GM15510 (cell line): ENCODE results near the gene SLC22A3.

Experiments
- POLR2A ChIP-seq: IDR thresholded peaks from 3 replicates; pipeline ENCODE4 v1.6.1; 2011; ENCODE audit warnings: borderline replicate concordance; ENCODE audit not compliant: insufficient read length; ENCODE audit errors: extremely low read depth

Gene SLC22A3

DNA sequence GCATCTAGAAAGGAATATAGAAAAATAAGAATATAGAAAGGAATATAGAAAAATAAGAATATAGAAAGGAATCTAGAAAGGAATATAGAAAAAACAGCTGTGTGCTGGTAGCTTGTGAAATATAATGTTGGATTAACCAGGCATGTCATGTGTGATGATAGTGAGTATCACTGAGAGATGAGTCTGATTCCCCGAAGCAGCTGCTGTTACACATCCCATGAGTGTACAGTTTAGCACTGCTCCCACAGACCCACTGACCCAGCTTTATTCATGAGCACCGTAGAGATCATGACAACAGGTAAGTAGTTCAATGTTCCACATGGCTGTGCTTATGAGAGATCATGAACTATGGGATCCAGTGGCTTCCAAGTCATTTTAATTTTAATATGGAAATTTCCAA lies 64.8 kb downstream of the SLC22A3 start:
- no peak for TF ChIP-seq POLR2A

DNA sequence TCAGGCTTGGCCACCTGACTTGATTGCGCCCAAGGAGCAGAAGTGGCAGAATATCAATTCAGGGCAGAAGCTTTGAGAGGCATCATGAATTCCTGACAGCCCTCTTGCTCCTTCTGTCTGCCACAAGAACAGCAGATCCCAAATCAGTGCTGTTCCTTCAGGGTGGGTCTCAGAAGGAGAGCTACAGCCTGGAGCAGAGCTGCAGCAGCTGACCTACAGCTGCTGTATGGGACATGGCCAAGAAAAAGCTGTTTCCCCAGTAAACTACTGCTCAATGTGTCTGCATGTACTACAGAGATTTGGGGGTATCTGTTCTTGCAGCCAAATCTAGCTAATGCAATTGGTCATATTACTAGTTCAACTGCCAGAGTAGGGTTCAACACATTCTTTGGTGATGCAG lies 69.0 kb downstream of the SLC22A3 start:
- no peak for TF ChIP-seq POLR2A

DNA sequence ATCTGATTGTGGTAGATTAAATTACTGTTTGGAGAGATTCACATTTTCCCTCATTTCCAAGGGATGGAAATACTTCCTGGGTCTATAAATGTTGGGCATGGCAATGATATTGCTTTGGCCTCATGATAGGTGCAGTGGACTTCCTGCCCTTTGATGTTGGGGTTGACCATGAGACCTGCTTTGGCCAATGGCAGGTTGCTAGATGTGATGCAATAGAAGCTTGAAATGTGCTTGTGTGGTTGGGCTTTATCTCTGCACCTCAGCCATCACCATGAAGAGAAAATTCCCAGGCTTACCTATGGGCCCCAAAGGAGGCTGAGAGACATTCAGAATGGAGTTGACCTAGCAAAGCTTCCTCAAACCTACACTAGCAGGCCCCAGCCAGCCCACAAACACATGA lies 69.4 kb downstream of the SLC22A3 start:
- TF ChIP-seq POLR2A: no peak

DNA sequence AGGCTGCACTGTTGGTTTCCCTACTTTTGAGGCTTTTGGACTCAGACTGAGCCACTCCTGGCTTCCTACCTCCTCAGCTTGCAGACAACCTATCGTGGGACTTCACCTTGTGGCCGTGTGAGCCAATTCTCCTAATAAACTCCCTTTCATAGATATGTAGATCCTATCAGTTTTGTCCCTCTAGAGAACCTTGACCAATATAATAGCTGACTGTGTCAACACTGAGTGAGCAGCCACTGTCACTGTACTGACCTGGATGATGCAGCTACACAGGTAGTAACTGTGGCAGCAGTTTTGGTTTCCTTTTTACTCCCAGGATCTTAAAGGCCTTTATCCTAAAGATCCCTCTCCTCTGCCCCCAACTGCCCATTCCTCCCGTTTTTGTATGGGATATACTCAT lies 70.2 kb downstream of the SLC22A3 start:
- TF ChIP-seq POLR2A: no peak

DNA sequence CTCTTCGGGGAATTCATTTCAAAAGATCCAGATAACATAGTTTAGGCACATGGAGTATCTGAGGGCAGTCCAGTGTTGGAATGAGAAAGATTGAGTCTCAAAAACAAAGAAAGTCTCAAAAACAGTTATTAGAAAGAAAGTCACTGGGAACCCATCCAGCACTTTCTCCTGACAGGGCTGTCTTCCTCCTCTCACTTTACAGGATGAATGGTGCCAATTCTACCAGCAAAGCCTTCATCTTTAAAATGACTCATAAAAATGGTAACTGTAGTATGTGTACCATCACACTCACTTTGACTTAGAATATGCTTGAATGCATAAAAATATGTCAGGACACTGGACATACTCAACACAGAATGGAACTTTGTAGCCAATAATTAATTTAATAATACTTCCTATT lies 71.3 kb downstream of the SLC22A3 start:
- TF ChIP-seq POLR2A: no peak

DNA sequence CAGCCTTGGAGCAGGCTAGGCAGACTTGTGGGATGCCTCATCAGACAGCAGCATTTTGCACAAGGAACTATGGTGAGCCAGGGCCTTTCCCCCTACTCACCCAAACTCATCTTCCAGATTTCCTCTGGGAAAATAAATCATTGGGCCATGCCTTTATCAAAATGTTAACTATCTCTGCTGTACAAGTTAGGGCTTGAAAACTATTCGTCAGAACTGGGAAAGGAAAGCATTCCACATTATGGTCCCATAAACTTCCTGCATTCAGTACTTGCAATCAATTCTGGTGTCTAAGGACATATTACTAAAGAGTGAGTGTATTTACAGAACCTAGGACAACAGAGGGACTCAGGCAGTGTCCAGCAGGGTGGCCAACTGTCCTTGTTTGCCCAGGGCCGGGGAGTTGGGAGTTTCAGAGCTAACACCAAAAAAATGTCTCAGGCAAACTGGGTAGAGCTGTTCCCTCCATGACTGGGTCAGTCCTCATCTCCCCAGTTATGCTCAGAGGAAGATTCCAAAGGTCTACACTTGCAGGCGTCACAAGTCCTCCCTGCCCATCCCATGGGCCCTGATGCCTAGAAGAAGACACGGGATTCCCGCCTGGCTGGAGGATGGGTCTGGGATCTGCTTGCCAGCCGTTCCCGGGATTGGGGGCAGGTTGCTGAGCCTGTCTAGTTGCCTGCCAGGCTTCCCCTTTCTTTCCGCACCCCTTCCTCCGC lies 72.2 kb downstream of the SLC22A3 start:
- no peak for TF ChIP-seq POLR2A

DNA sequence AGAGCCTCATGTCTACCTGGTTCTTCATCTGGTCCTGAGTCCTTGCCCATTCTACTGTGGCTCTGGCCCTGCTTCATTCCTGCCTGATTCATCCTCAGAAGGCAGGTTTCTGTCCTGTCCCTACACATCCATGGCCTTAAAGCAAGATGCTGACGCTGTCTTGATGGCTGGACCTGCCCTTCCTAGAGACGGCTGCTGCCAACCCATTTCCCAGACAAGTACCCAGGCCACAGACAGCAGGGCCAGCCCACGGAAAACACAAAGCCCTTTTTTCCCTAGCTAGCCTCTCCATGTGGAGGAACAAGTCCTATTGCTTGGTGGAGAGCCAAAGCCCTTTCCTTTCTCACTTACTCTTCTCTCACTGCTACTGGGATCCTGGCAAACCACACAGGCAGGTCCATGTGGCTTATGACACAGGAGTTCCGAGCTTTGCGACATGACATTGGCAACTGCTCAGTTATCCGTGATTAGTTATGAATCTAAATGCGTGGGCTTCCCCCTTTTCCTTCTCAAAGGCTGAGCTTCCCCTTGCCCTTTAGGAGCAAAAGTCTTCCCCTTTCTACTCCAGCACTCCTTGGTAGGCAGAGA lies 72.9 kb downstream of the SLC22A3 start:
- TF ChIP-seq POLR2A: no peak

DNA sequence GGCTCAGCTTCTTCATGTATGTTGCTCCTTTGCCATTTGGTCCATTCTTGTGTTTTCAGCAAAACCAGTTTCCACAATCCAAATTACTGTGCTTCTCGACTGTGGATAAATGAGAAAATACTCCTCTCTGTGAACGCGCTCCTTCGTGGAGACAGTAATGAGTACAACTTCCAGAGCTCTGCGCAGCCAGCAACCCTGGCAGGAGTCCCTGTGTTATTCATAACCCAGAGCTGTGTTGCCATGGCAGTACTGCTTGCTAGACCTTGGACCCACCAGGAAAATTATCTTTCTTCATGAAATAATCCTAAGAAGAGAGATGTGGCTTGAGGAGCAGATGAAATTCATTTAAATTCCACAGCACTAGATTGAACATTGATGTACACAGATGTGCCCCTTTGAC lies 73.7 kb downstream of the SLC22A3 start:
- no peak for TF ChIP-seq POLR2A

DNA sequence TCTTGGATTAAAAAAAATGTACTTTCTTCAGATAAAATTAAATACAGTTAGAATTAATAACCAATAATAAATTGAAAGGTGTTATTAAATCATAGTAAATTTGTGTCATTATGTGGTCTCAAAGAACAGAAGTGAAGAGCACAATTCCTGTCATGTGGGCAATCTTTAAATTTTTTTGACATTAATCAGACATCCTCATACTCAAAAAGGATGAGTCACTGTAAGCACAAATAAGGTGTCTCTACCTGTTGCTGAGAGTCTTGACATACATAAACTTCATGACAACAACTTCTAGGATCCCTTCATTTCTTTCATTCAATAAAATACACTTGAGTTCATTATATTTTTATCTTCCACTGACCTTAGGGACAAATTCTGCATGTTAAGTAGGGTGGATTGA lies 76.1 kb downstream of the SLC22A3 start:
- TF ChIP-seq POLR2A: no peak

DNA sequence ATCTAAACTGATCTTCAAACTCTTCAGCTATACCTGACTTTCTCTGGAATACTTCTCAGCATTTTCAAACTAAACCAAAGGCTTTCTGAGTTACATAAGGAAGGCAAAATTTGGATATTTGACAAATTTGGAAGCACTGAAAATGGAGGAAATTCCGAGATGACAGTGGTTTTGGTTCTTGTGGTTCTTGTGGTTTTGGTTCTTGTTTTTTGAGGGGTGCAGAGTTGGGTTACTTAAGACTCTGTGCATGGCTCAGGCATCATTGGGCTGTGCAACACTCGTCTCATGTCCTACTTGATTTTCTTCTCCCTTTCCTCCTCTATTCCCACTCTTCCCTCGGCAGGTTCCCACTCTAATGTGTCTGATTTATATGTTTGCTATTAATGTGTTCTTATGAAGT lies 78.0 kb downstream of the SLC22A3 start:
- no peak for TF ChIP-seq POLR2A

DNA sequence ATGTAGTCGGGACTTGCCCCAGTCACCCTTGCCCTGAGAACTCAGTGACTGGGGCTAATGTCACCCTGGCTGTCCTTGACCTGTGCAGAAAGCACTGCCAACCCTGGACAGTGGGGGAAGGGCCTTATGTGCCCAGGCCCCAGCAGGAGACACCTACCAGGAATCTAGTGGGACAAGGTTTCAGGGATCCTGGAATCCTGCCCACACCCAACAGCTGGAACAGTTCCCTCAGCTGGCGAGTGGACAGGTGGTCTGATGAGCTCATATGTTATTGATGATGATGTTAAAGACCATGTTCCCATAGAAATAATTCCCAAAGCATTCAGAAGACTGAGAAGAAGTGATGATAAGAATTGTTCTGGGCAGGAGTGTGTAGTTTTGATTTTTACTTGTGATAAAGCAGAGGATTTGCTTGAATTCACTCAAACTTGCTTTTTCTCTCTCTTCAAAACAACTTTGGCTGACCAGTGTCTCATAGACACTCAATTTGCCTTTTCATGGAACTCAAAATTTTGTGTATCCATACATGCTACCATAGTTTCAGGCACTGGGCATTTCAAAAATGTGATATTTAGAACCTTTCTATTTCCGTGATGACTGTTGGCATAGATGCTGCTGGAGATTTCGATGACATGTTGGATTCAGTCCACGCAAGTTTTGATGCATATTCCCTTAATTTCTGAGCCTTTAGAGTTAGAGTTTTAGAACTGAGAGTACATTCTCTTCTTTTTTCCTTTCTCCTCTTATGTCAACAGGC lies 79.3 kb downstream of the SLC22A3 start:
- TF ChIP-seq POLR2A: no peak

DNA sequence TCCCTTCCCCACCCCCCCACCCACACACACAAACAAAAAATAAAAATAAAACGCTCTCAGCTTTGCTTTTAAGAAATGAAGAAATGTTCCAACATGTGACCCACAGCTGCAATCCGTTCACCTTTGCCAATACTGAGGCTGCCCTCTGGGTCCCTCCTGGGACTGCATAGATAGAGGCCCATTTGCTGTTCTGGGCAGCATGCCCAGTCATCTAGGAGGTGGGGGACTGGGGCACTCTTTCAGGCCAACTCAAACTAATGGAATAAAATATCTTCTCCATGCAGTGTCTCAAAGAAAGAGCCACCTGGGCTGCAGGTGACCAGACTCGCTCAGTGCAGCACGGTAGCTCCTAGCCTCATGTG lies 79.9 kb downstream of the SLC22A3 start:
- no peak for TF ChIP-seq POLR2A

DNA sequence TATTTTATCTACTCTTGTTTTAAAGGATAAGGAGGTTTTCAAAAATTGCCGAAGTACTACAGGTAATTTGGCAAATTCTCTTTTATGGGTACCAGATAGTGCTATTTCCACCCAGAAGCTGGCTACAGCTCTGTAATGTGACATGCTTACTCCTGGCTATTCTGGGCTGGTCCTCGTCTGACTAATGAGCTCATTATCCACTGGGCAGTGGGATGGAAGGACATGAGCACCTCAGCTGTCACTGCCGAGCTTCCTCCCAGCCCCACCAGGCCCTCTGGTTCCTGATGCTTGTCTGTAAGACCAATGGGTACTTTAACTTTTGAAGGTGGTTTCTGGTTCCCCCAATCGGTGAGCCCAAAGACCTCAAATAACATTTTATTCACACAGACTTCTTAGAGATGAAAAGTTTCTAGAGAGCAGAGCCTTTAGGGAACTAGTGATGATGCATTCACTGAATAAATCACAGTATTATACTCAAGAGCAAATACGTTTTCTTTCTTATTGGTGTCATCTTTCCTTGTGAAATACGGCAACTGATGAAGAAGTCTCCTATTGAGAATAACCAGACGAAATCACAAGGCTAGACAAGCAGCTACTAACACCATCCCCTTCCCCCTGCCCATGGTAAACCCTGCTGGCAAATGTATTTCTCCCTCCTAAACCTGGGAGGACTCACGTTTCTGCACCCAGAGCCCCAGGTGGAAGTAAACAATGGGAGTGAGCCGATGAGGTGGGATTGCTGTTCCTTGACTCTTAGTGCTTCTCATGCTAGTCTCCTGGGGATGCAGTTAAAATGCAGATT lies 80.8 kb downstream of the SLC22A3 start:
- no peak for TF ChIP-seq POLR2A

DNA sequence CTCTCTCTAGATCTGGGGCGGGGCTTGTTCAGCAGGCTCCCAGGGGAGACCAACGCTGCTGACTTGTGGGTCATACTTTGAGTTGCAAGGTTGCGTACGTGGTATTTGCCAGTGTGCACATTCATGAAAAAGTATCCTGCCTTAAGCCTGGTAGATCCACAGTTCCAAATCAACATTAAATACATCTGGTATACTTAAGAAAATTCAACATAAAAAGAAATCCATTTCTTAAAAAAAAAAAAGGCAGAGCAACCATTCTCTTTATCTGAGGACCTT lies 81.4 kb downstream of the SLC22A3 start:
- TF ChIP-seq POLR2A: no peak

DNA sequence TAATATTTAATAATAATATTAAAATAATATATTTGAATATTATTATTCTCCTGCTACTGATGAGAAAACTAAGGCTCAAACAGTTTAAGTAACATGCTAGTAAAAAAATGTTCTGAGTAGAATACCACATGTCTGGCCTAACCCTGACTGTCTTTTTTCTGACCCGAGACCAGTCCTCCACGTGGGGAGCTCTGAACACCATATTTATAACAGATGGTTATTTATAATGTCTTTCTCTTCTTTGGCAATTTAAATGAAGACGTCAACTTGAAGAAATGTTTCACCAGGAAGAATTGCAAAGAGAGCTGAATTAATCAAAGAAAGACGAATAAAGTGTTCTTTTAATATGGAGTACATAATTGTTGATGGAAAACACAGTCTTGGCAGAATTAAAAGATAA lies 82.0 kb downstream of the SLC22A3 start:
- no peak for TF ChIP-seq POLR2A
